Mesothelial cell of epicardium (in vitro differentiated cells): ENCODE results near the gene GPR146. TPM values are rescaled to one million over a fixed set of nuclear protein-coding genes. Genes with fewer than 3 reads are reported as not detected.
A peak's percentile ranks its signal among the peaks of the same experiment; 100 is the strongest.

Experiments used
- DNase-seq, 2 experiments: peaks; one replicate each; pipeline ENCODE4 v3.0.0; 2021; ENCODE audit warnings: low spot score in 2 of 2; ENCODE audit not compliant: unreplicated experiment in 2 of 2
- H3K27ac Mint-ChIP-seq: 2 replicates; pipeline ENCODE4 v1.8.0; 2021; ENCODE audit warnings: mixed read lengths
- H3K27me3 Mint-ChIP-seq: 2 replicates; pipeline ENCODE4 v1.8.0; 2021; ENCODE audit warnings: low read depth, mixed read lengths
- H3K36me3 Mint-ChIP-seq: 2 replicates; pipeline ENCODE4 v1.8.0; 2021; ENCODE audit warnings: mixed read lengths
- H3K4me1 Mint-ChIP-seq: 2 replicates; pipeline ENCODE4 v1.8.0; 2021; ENCODE audit warnings: mixed read lengths
- H3K4me3 Mint-ChIP-seq: 2 replicates; pipeline ENCODE4 v1.8.0; 2021; ENCODE audit warnings: mild to moderate bottlenecking, moderate library complexity, mixed read lengths
- H3K9me3 Mint-ChIP-seq: 2 replicates; pipeline ENCODE4 v1.8.0; 2021; ENCODE audit warnings: mixed read lengths
- CTCF ChIP-seq: fragments of 200-600 bp; sonication (generic); IDR thresholded peaks from one replicate; pipeline ENCODE4 v1.5.0; 2021; ENCODE audit warnings: antibody characterized with exemption; ENCODE audit not compliant: unreplicated experiment
- total RNA-seq: library from RNA; stranded (reverse); gene quantifications from 3 replicates; pipeline ENCODE4 v1.2.1, GENCODE V29; 2021

GPR146 gene
- total RNA-seq, 1 donor from 2014 or later = 1.0 TPM

GRCh38 chr7:1026721-1027161 is 17.6 kb upstream of the GPR146 start:
- Mint-ChIP-seq H3K4me3 (peak overlapping the region; percentile 87), H3K9me3 (peaks cover 5% of the 10 kb centered on the region), H3K36me3 (peaks cover 12% of the 10 kb centered on the region), H3K27me3 (no peaks in the 10 kb centered on the region), H3K4me1 (peaks cover 19% of the 10 kb centered on the region), H3K27ac (peak overlapping the region; percentile 69)
- TF ChIP-seq CTCF = no peak
- DNase-seq = no peak

GRCh38 chr7:1027242-1028043 is 16.9 kb upstream of the GPR146 start:
- peak in 1 of 2 experiments; percentile 63 for DNase-seq
- peaks cover 19% of the 10 kb centered on the region for H3K4me1 Mint-ChIP-seq
- peak overlapping the region; percentile 87 for H3K4me3 Mint-ChIP-seq
- H3K27ac Mint-ChIP-seq = peak overlapping the region; percentile 91
- peaks cover 8% of the 10 kb centered on the region for H3K36me3 Mint-ChIP-seq
- no peaks in the 10 kb centered on the region for H3K27me3 Mint-ChIP-seq
- TF ChIP-seq CTCF = no peak
- peaks cover 3% of the 10 kb centered on the region for H3K9me3 Mint-ChIP-seq

GRCh38 chr7:1028044-1028770 is 16.1 kb upstream of the GPR146 start:
- Mint-ChIP-seq H3K4me1 (peaks cover 19% of the 10 kb centered on the region), H3K36me3 (peaks cover 5% of the 10 kb centered on the region), H3K4me3 (peak overlapping the region; percentile 55), H3K27me3 (no peaks in the 10 kb centered on the region), H3K9me3 (no peaks in the 10 kb centered on the region), H3K27ac (no peak overlapping the region)
- no peak for TF ChIP-seq CTCF
- DNase-seq = peak; percentile 87 to 94

GRCh38 chr7:1028775-1029636 is 15.3 kb upstream of the GPR146 start:
- H3K4me3 Mint-ChIP-seq = peak overlapping the region; percentile 55
- peak overlapping the region; percentile 86 for H3K27ac Mint-ChIP-seq
- DNase-seq = peak; percentile 57 to 72
- TF ChIP-seq CTCF = no peak
- peaks cover 5% of the 10 kb centered on the region for H3K36me3 Mint-ChIP-seq
- no peaks in the 10 kb centered on the region for H3K9me3 Mint-ChIP-seq
- H3K4me1 Mint-ChIP-seq = peaks cover 19% of the 10 kb centered on the region
- no peaks in the 10 kb centered on the region for H3K27me3 Mint-ChIP-seq

- Mint-ChIP-seq H3K4me1 (peaks cover 19% of the 10 kb centered on the region), H3K27me3 (no peaks in the 10 kb centered on the region), H3K4me3 (no peak overlapping the region), H3K36me3 (peaks cover 5% of the 10 kb centered on the region), H3K9me3 (peaks cover 2% of the 10 kb centered on the region), H3K27ac (peak overlapping the region; percentile 86)
- no peak for DNase-seq
- TF ChIP-seq CTCF = no peak
These were observed 14.5 kb upstream of the GPR146 start for GRCh38 chr7:1029637-1030443.
